Liver (tissue), 9 donors: ENCODE data around the gene SMC1A. TPM values are rescaled to one million over a fixed set of nuclear protein-coding genes. Genes with fewer than 3 reads are reported as not detected.
A peak's percentile ranks its signal among the peaks of the same experiment; 100 is the strongest.

ENCODE experiments used
- DNase-seq: peaks from one replicate; pipeline ENCODE4 v3.0.0-alpha.2; 2017; ENCODE audit warnings: low spot score
- H3K27ac ChIP-seq, 2 donors: one replicate each; pipeline ENCODE4 v1.7.0; 2013; ENCODE audit warnings: inconsistent platforms in 2 of 2, low read length in 2 of 2, control low read depth in 1 of 2, low read depth in 1 of 2, mild to moderate bottlenecking in 1 of 2
- H3K27me3 ChIP-seq, 4 donors: one replicate each; pipeline versions ENCODE4 v1.6.1 to v1.7.0; 2013; ENCODE audit warnings: low read length in 3 of 4, inconsistent platforms in 1 of 4, mild to moderate bottlenecking in 1 of 4, moderate library complexity in 1 of 4; ENCODE audit not compliant: control insufficient read depth in 4 of 4, insufficient read depth in 4 of 4
- H3K36me3 ChIP-seq, 4 donors: one replicate each; pipeline versions ENCODE4 v1.6.1 to v1.7.0; 2013; ENCODE audit warnings: low read length in 3 of 4, mild to moderate bottlenecking in 3 of 4, low read depth in 1 of 4, moderate library complexity in 1 of 4; ENCODE audit not compliant: control insufficient read depth in 4 of 4, insufficient read depth in 3 of 4
- H3K4me1 ChIP-seq, 4 donors: one replicate each; pipeline versions ENCODE4 v1.6.1 to v1.7.0; 2013; ENCODE audit warnings: low read length in 3 of 4, mild to moderate bottlenecking in 3 of 4, moderate library complexity in 1 of 4; ENCODE audit not compliant: control insufficient read depth in 4 of 4, insufficient read depth in 4 of 4
- H3K4me3 ChIP-seq, 3 donors: one replicate each; pipeline versions ENCODE4 v1.6.1 to v1.7.0; 2013; ENCODE audit warnings: low read length in 3 of 3, control low read depth in 1 of 3, low read depth in 1 of 3, mild to moderate bottlenecking in 1 of 3
- H3K9ac ChIP-seq, 2 donors: one replicate each; pipeline ENCODE4 v1.7.0; 2013; ENCODE audit warnings: low read length in 2 of 2, mild to moderate bottlenecking in 2 of 2, moderate library complexity in 2 of 2, control low read depth in 1 of 2, low read depth in 1 of 2
- H3K9me3 ChIP-seq, 4 donors: one replicate each; pipeline versions ENCODE4 v1.6.1 to v1.7.0; 2013; ENCODE audit warnings: low read length in 3 of 4; ENCODE audit not compliant: control insufficient read depth in 4 of 4
- CTCF ChIP-seq: fragments of 150-350 bp; IDR thresholded peaks from 2 replicates; pipeline ENCODE4 v1.5.1; 2017; ENCODE audit warnings: improper control_type of control experiment, low read depth, low read length; ENCODE audit not compliant: missing input control
- EGR1 ChIP-seq, 2 donors: IDR thresholded peaks; 2 replicates each; pipeline ENCODE4 v1.6.1; 2016 to 2018; ENCODE audit warnings: antibody characterized with exemption in 2 of 2, low read depth in 2 of 2
- FOXA2 ChIP-seq: IDR thresholded peaks from 2 replicates; pipeline ENCODE4 v1.6.1; 2016; ENCODE audit warnings: antibody characterized with exemption
- GABPA ChIP-seq, 2 donors: IDR thresholded peaks in 1 of 2; conservative IDR thresholded peaks in 1 of 2; 2 replicates each; pipeline ENCODE4 v1.6.1; 2016; ENCODE audit warnings: antibody characterized with exemption in 2 of 2, mild to moderate bottlenecking in 1 of 2, moderate library complexity in 1 of 2
- HNF4A ChIP-seq, 2 donors: conservative IDR thresholded peaks; 2 replicates each; pipeline ENCODE4 v1.6.1; 2016; ENCODE audit warnings: antibody characterized with exemption in 2 of 2, mild to moderate bottlenecking in 2 of 2
- HNF4G ChIP-seq: IDR thresholded peaks from 2 replicates; pipeline ENCODE4 v1.6.1; 2016; ENCODE audit warnings: antibody characterized with exemption
- JUND ChIP-seq, 2 donors: IDR thresholded peaks; 2 replicates each; pipeline ENCODE4 v1.6.1; 2016; ENCODE audit warnings: antibody characterized with exemption in 2 of 2
- MAX ChIP-seq: IDR thresholded peaks from 2 replicates; pipeline ENCODE4 v1.6.1; 2016; ENCODE audit warnings: antibody characterized with exemption
- RAD21 ChIP-seq, 2 donors: IDR thresholded peaks; 2 replicates each; pipeline ENCODE4 v1.6.1; 2016; ENCODE audit warnings: antibody characterized with exemption in 2 of 2, mild to moderate bottlenecking in 2 of 2
- REST ChIP-seq: IDR thresholded peaks from 2 replicates; pipeline ENCODE4 v1.6.1; 2016; ENCODE audit warnings: antibody characterized with exemption, mild to moderate bottlenecking
- RXRA ChIP-seq, 2 donors: IDR thresholded peaks; 2 replicates each; pipeline ENCODE4 v1.6.1; 2017 to 2018; ENCODE audit warnings: antibody characterized with exemption in 2 of 2, mild to moderate bottlenecking in 1 of 2
- SP1 ChIP-seq: IDR thresholded peaks from 2 replicates; pipeline ENCODE4 v1.6.1; 2018; ENCODE audit warnings: antibody characterized with exemption, mild to moderate bottlenecking
- TAF1 ChIP-seq: conservative IDR thresholded peaks from 2 replicates; pipeline ENCODE4 v1.6.1; 2016; ENCODE audit warnings: antibody characterized with exemption, mild to moderate bottlenecking
- YY1 ChIP-seq: IDR thresholded peaks from 2 replicates; pipeline ENCODE4 v1.6.1; 2016; ENCODE audit warnings: antibody characterized with exemption, mild to moderate bottlenecking
- ZBTB33 ChIP-seq: IDR thresholded peaks from 2 replicates; pipeline ENCODE4 v1.6.1; 2016; ENCODE audit warnings: antibody characterized with exemption
- WGBS: extraction: QIAGEN DNeasy Blood & Tissue Kit; methylation state at CpG from one replicate; pipeline ENCODE4 v1.1.7; 2013; 5-methylcytosine and 5-hydroxymethylcytosine counted together
- polyA plus RNA-seq, 2 donors: library from polyadenylated mRNA; stranded (reverse) in 1 of 2; unstranded in 1 of 2; fragments of 200-250 nt in 1 of 2; fragments of >200 nt in 1 of 2; fragmentation: Nextera tagmentation in 1 of 2; extraction: Ambion mirVana in 1 of 2; gene quantifications; one replicate each; pipeline versions ENCODE4 v1.2.1 to v1.2.3, GENCODE V29; 2013 to 2015
- total RNA-seq, 2 donors: library from RNA; depleted of rRNA; stranded (reverse); fragments of >200 nt; gene quantifications; one replicate each; pipeline ENCODE4 v1.2.3, GENCODE V29; 2014
- donor health status: healthy.
- donor health status: healthy.
- donor health status: healthy.
- donor health status: healthy.
- donor health status: healthy.

SMC1A gene
- total and polyA plus RNA-seq, 4 donors, result 11.0 to 25.6 (median 18.2) TPM

- no peaks in the 10 kb centered on the region for H3K9me3 ChIP-seq
- 3% methylated on average over 61 of the region's 61 CpGs for WGBS
- DNase-seq, result peak; percentile 83
- H3K9ac ChIP-seq, result peak within 1 kb of the TSS; percentile 60 to 79
- H3K4me1 ChIP-seq, result peaks cover 1 to 33% (median 20%) of the 10 kb centered on the region in 4 donors
- H3K27ac ChIP-seq, result peak within 1 kb of the TSS; percentile 59 to 69
- TF ChIP-seq GABPA (IDR thresholded peaks at IDR 0.05 in 1 of 2, conservative IDR thresholded peaks at IDR 0.05 in 1 of 2), result peak in 1 of 2 donors; percentile 81
- peak; percentile 66 to 76 for TF ChIP-seq HNF4A (conservative IDR thresholded peaks at IDR 0.05)
- TF ChIP-seq FOXA2, result no peak
- peak; percentile 33 for TF ChIP-seq HNF4G
- TF ChIP-seq EGR1 (IDR thresholded peaks at IDR 0.05; ENCODE audit: low read depth in 2 of 2), result no peak
- peak; percentile 47 for TF ChIP-seq MAX
- peak; percentile 85 for TF ChIP-seq SP1
- peak in 1 of 2 donors; percentile 35 for TF ChIP-seq RXRA (IDR thresholded peaks at IDR 0.05)
- TF ChIP-seq ZBTB33, result peak; percentile 37
- TF ChIP-seq TAF1, result peak; percentile 18
- TF ChIP-seq YY1, result peak; percentile 96
- H3K36me3 ChIP-seq, result peaks cover 0 to 29% (median 16%) of the 10 kb centered on the region in 4 donors
- H3K27me3 ChIP-seq, result no peaks in the 10 kb centered on the region
- H3K4me3 ChIP-seq, result peak within 1 kb of the TSS; percentile 62 to 99 (median 91)
Measured at GRCh38 chrX:53433651-53434639, 11.5 kb upstream of the SMC1A start, which contains the start of gene HSD17B10. HSD17B10 (minus strand) TSS chrX:53434370; CDS start chrX:53434345, 25 bp downstream.

- Histone ChIP-seq H3K4me1 (peaks cover 1 to 23% (median 16%) of the 10 kb centered on the region in 4 donors), H3K9me3 (no peaks in the 10 kb centered on the region), H3K27ac (no peak overlapping the region), H3K9ac (no peak overlapping the region), H3K4me3 (no peak overlapping the region), H3K27me3 (no peaks in the 10 kb centered on the region), H3K36me3 (peaks cover 1 to 29% (median 16%) of the 10 kb centered on the region in 4 donors)
- TF ChIP-seq JUND (IDR thresholded peaks at IDR 0.05) (no peak), ZBTB33 (no peak), GABPA (IDR thresholded peaks at IDR 0.05 in 1 of 2, conservative IDR thresholded peaks at IDR 0.05 in 1 of 2) (no peak), RAD21 (IDR thresholded peaks at IDR 0.05) (no peak), TAF1 (no peak), FOXA2 (no peak), YY1 (no peak), HNF4A (conservative IDR thresholded peaks at IDR 0.05) (no peak), REST (no peak), RXRA (IDR thresholded peaks at IDR 0.05) (no peak), HNF4G (no peak), MAX (no peak), CTCF (no peak)
- DNase-seq, result no peak
- 95% methylated on average over 9 of the region's 9 CpGs for WGBS
Measured at GRCh38 chrX:53430231-53430630, 7.8 kb upstream of the SMC1A start.
